ENCODE results near the gene DDX3X. TPM values are rescaled to one million over a fixed set of nuclear protein-coding genes. Genes with fewer than 3 reads are reported as not detected.

Gene DDX3X
- total RNA-seq: 100 to 1,000 TPM; 227 to 253 TPM

GRCh38 chrX:41333744-41334362, at the start of gene DDX3X:
TSS of gene DDX3X (plus strand) at chrX:41334162. CDS start at chrX:41334253, 91 bp downstream.

Other genes with a start within 250 kb of the DDX3X start
- 10 to 100 TPM; 48.5 to 49.6 TPM for gene USP9X, start 248.7 kb upstream of the DDX3X start, total RNA-seq
- gene NYX, start 113.2 kb downstream of the DDX3X start, total RNA-seq: not detected